Measurements from ENCODE around the gene ARFIP1.
"Not testable (repeated sequence)": the region's sequence is repeated elsewhere in the genome, so short reads cannot be mapped to it uniquely, and the experiment has no call there.

The ARFIP1 gene

DNA sequence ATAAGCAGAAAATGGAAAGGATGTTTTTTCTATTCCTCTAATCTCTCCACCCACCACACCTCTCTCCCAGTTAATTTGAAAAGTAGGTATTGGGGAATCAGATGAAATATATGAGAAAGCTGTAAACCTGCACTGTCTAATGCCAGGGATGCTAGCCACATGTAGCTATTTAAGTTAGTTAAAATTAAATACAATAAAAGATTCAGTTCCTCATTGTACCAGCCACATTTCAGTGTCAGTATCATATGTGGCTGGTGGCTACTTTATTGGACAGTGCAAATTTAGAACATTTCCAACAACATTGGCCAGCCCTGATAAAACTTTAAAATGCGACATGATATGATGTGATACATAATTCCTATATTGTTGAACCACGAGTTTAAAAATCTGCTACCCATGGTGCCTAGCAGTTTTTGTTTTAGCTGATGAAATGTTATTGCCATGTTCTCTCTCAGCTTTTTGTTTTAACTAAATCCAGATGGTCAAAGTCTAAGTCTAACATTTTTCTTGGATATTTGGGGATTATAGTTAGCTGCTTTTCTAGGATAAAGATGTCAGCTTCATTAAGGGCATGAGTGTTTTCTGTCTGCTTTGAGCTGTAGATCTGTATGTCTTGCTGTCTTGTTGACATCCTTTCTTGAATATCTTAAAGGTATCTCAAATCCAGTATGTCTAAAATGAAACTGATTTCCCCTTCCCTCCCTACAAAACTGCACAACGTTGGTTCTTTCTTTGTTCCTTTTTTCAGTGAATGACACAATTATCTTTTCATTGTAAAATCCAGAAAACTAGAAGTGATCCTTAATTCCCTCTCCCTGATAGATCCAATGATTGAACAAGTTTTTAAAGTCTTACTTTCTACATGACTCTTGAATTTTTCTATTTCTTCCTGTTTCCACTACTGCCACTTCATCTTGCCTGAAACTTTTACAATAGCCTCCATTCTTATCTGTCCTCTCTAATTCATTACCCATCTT, 6.2 kb downstream of the ARFIP1 start:
- DNase-seq = no peak

DNA sequence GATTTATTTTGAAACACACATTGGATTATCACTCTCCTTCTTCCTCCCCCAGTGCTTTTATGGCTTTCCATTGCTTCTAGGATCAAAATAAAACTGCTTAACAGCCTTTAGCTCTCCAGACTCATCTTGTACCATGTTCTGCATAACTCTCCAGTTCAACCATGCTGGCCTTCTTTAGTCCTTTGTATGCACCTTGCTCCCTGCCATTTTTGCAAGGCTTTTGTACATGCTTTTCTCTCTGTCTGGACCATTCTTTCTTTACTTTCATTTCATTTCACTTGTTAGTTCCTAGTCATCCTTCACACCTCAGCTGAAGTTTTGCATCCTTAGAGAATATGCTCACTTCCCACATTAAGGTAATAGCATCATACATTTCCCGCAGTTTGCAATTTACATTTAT, 6.9 kb downstream of the ARFIP1 start:
- no peak for DNase-seq

DNA sequence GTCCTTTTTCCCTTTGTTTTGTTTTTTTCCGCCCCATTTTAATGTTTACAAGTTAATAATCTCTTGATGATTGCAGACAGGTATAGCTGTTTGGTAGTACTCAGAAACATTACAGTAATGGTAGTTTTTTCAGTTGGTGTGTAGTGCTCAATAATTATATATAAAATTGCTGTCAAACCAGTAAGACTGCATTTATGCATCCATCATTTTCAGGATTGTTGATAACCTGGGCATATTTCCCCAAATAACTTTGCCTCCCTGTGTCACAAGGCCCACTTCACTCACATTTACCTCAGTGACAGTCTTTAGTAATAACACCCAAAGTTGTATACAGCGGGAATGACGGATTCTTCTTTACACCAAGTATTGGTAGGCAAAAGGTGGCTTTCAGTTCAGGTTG, 16.1 kb downstream of the ARFIP1 start:
- no peak for DNase-seq

DNA sequence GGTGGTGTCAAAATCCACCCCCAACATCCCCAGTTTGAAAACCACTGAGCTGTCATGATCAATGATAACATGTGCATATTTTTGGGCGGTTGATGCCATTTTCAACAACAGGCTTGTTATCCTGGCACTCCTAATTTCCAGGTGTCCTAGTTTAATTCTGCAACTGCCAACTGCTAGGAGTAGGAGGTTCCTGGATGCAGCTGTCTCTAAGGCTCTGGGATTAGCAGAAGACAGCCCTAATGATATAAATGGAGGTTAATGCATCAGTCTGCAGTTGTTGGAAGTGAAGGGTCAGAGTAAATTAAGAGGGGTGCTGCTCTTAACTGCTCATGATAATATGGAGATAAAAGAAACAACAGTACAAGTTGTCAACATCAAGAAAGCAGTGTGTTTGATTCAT, 23.8 kb downstream of the ARFIP1 start:
- no peak for DNase-seq

DNA sequence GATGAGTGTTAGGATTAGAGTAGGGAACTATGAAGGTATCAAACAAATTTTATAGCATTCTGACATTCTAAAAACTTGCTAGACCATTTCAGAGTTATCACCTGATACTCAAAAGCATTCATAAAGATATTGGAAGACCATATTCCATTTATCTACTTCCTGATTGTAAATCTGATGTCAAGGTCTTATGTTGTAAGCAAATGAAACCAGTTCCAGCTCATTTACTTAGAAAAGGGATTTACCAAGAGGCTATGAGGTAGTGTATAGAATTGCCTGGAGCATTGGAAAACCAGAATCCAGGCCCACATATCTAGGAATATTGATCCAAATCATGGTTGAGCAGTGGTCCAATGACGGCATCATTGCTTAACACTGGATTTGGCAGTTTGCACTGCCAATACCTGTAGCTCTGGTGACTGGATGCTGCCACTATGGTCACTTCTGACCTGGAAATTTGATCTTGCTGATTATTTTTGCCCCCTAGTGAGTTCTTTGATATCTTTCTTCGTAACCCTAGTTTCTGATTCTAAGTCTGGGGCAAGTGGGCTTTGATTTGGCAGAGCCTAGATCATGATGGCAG, 25.4 kb downstream of the ARFIP1 start:
- DNase-seq = no peak

DNA sequence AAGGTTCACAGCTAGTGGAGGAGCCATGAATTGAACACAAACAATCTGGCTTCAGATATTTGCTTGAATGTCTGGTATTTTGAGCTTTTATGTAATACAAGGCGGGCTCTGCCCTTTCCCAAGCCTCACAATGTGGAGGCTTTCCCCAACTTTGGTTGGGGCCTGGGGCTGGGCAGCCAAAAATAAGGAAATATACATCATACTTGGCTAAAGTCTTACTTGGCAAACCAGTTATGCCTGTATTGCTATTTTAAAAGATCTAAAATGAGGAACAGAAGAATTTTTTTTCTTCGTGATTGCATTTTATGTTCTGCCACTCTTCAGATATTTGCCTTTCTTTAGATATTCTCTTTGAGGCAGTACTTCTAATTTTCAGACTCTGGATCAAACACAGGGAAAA, 26.1 kb downstream of the ARFIP1 start:
- DNase-seq = no peak

DNA sequence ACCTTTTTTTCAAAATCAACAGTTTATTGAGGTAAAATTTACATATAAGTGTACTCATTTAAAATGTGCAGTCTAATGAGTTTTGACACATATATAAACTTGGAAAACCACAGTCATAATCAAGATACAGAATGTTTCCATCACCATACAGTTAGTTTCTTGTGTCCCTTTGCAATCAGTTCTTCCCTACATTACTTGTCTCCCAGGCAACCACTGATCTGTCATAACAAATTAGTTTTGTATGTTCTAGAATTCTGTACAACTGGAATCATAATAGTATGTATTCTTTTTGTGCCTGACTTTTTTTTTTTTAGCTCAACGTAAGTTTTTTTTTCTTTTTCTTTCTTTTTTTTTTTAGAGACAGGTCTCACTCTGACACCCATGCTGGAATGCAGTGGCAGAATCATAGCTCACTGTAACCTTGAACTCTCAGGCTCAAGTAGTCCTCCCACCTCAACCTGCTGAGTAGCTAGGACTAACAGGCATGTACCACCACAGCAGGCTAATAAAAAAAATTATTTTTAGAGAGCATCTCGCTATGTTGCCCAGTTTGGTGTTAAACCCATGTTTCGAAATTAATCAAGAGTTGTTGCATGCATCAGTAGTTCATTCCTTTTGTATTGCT, 26.9 kb downstream of the ARFIP1 start:
- no peak for DNase-seq

DNA sequence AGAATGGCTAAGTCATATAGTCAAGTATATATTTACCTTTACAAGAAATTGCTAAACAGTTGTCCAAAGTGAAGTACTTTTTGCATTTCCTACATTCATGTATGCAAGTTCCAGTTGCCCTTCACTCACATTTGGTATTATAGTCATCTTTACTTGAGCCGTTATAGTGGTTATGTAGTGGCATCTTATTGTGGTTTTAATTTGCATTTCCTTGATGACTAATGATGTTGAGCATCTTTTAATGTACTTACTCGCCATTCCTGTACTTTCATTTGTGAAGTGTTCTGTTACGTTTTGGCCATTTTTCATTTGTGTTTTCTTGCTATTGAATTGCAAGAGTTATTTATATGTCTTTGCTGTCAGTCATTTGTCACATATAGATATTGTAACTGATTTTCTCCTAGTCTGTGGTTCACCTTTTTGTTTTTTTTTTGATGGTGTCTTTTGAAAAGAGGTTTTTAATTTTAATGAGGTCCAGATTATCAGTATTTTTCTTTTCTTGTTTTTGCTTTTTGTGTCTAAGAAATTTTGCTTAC, 27.6 kb downstream of the ARFIP1 start:
- no peak for DNase-seq

DNA sequence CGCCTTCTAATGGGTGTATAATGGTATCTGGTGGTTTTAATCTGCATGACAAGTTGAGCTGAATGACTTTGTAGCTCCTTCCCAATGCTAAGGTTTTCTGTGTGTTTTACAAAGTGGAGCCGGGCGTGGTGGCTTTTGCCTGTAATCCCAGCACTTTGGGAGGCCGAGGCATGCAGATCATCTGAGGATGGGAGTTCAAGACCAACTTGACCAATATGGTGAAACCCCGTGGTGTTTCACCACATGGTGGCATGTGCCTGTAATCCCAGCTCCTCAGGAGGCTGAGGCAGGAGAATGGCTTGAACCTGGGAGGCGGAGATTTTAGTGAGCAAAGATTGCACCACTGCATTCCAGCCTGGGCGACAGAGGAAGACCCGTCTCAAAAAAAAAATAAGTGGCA, 28.9 kb downstream of the ARFIP1 start:
- no peak for DNase-seq

DNA sequence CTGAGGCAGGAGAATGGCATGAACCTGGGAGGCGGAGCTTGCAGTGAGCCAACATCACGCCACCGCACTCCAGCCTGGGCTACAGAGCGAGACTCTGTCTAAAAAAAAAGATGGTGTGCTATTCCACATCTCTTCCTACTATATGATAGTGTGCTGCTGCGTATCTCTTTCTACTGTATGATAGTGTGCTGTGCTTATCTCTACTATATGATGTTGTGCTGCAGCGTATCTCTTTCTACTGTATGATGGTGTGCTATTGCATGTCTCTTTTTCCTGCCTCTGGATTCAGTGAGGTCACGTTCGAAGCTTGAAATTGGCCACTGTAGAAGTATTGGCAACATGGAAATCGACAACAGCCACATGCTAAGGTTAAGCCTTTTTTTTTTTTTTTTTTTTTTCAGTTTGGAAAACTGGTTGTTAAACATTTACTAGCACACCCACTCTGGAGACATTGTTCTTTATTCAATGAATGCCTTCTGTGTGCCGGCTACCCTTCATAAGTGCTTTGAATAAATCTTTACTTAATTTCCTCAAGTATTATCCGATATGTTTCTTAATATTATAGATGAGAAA, 31.0 kb downstream of the ARFIP1 start:
- no peak for DNase-seq

DNA sequence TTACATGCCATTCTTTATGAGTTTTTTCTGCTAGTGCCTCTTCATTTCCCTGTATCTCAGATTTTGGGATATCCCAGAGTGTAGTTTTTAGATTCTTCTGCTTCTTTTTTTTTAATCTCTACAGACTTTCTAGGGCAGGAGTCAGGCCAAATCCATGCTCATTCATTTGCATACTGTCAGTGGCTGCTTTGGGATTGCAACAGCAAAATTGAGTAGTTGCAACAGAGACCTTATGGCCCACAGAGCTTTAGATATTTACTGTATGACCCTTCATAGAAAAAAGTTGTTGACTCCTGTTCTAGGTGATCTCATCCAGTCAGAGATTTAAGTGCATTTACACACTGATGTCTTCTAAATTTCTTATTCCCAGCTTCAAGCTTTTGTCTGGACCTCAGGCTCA, 35.3 kb downstream of the ARFIP1 start:
- DNase-seq = no peak

DNA sequence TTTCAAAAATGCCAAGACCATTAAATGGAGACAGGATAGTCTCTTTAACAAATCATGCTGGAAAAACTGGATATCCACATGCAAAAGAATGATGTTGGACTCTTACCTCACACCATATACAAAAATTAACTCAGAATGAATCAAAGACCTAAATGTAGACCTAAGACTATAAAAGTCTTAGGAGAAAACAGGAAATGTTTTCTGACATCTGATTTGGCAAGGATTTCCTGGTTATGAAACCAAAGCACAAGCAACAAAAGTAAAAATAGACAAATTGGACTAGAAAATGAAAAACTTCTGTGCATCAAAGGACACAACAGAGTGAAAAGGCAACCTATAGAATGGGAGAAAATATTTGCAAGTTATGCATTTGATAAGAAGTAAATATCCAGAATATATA, 37.6 kb downstream of the ARFIP1 start:
- DNase-seq = no peak

DNA sequence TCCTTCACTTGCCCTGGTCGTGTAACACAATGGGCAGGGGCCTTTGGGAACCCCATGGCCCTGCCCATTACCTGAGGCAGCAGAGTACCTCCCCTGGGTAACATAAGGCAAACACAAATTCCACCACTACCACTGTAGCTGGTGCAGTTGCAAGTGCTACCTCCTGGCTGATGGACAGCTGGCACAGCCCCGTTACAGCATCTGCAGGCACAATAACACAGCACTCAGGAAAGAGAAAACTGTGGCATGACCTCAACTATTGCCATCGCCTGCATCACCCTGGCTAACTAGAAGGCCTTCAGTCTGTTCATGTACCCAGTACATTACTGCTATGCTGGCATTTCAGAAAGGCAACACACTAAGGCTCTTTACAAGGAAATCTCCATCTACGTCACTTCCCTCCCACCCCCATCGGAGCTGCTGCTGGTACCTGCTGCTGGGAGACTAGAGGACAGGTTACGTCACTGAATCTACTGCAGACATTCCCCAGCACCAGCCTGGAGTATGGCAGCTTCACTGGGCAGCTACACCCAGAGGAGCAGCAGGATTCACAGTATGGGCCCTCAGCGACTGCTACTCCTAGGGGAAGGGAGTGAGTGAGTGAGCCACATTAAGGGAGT, 39.4 kb downstream of the ARFIP1 start:
- DNase-seq = no peak

DNA sequence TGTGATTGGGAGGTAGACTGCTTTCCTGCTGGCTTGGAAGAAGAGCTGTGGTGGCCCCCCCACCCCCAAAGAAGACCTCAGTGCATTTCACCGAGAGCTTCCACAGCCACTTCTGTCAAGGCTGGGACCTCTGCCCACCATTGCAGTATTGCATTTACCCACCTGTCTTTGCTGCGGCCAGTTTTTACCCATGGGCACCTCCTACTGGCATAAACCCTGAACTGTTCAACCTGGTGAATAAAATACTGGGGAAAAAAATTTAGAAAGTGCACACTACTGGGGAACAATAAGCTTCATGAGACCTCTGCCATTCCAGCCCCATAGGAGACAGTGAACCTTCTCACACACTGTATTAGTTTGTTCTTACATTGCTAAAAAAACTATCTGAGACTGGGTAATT, 40.3 kb downstream of the ARFIP1 start:
- no peak for DNase-seq

DNA sequence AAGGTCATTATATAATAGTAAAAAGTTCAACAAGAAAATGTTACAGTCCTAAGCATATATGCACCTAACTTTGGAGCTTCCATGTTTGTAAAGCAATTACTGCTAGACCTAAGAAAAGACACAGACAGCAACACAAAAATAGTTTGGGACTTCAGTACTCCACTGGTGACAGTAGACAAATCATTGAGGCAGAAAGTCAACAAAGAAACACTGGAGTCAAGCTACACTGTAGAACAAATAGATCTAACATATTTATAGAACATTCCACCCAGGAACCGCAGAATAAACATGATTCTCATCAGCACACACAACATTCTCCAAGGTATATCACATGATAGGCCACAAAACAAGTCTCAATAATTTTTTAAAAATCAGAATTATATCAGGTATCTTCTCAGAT, 42.6 kb downstream of the ARFIP1 start:
- DNase-seq = no peak

DNA sequence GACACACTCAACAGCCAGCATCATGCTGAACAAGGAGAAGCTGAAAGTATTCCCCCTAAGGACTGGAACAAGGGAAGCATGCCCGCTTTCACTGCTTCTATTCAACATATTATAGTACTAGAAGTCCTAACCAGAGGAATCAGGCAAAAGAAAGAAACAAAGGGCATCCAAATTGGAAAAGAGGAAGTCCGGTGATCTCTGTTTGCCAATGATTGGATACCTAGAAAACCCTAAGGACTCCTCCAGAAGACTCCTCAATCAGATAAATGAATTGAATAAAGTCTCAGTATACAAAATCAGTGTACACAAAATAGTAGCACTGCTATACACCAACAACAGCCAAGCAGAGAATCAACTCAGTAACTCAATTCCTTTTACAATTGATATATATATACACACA, 44.8 kb downstream of the ARFIP1 start:
- DNase-seq = no peak

DNA sequence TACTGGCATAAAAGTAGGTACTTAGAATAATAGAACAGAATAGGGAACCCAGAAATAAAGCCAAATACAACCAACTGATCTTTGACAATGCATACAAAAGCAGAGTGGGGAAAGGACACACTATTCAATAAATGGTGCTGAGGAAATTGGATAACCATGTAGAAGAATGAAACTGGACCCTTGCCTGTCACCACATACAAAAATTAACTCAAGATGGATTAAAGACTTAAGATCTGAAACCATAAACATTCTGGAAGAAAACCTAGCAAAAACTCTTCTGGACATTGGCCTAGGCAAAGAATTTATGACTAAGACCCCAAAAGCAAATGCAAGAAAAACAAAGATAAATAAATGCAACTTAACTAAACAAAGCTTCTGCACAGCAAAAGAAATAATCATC, 45.6 kb downstream of the ARFIP1 start:
- no peak for DNase-seq

DNA sequence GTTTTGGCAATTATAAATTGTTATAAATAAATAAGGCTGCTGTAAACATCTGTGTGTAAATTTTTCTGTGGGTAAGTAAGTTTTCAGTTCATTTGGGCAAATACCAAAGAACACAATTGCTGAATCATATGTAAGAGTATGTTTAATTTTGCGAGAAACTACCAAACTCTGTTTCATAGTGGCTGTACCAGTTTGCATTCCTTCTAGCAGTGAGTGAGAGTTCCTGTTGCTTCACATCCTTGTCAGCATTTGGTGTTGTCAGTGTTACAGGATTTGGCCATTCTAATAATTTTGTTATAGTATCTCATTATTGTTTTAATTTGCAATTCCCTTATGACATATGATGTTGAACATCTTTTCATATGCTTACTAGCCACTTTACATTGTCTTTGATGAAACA, 48.4 kb downstream of the ARFIP1 start:
- DNase-seq = no peak

DNA sequence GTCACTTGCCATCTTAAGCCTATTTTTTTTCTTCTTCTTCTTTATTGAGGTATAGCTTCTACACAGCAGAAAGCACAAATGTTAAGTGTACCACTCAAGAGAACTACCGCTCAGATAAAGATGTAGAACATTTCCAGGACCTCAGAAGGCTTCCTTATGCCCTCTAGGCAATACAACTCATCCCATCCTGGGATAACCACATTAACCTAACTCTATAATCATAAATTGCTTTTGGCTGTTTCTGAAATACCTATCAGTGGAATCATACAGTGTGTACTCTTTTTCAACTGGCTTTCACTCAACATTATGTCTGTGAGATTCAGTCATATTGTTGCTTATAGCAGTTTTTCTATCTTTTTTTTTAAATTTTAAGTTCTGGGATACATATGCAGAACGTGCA, 51.7 kb downstream of the ARFIP1 start:
- DNase-seq = no peak

DNA sequence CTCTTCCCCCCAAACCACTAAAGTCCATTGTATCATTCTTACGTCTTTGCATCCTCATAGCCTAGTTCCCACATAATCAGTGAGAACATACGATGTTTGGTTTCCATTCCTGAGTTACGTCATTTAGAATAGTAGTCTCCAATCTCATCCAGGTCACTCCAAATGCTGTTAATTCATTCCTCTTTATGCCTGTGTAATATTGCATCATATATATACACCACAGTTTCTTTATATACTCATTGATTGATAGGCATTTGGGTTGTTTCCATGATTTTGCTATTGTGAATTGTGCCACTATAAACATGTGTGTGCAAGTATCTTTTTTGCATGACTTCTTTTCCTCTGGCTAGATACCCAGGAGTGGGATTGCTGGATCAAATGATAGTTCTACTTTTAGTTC, 57.2 kb downstream of the ARFIP1 start:
- DNase-seq = no peak

DNA sequence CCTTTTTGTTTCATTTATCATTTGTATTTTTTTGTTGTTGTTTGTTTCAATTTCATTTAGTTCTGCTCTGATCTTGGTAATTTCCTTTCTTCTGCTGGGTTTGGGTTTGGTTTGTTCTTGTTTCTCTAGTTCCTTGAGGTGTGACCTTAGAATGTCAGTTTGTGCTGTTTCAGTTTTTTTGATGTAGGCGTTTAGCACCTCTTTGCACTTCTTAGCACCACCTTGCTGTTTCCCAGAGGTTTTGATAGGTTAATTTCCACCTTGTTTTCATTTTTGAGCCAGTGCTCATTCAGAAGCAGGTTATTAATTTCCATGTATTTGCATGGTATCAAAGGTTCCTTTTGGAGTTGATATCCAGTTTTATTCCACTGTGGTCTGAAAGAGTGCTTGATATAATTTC, 60.0 kb downstream of the ARFIP1 start:
- DNase-seq = not testable (repeated sequence)

DNA sequence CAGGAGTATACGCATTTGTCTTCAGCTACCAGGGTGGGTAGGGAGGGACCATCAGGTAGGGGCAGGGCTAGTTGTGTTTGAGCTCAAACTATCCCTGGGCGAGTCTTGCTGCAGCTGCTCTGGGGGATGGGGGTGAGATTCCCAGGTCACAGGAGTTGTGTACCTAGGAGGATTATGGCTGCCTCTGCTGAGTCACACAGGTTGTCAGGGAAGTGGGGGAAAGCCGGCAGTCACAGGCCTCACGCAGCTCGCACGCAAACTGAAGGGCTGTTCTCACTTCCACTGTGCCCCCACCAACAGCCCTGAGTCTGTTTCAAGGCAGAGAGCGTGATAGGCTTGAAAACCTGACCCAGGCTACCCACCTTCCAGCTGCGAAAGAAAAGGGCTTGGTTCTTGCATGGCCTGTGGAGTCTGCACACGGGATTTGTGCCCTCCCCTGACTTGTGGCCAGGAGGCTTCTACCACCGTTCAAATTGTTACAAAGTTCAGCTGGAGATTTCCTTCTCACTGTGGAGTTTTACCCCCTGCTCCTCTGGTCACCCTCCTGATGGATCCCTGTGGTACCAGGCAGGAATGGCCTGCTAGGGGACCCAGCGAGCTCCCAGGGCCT, 63.8 kb downstream of the ARFIP1 start:
- DNase-seq = no peak

DNA sequence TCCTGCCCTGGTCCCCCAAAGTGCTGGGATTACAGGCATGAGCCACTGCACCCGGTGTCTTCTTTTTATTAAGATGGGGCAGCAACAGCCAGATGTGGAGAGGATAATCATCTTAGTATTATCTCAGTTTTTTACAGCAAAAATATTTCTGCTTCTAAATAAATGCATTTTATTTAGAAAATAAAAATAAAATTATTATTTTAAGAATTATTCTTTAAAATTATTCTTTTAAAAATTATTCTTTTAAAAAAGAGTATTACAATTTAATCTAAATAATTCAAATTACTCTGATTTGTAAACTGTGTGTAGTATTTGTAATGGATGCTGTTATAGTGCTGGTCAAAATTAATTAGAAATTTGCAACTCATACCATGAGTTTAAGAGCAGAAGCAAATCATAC, 67.6 kb downstream of the ARFIP1 start:
- DNase-seq = no peak
